ENCODE measurements around the gene MTG2.

MTG2 gene

GRCh38 chr20:62203378-62204030 lies 20.7 kb downstream of the MTG2 start:
- DNase-seq (ENCODE audit: low read depth in 3 of 3): no peak

- no peak for DNase-seq (ENCODE audit: low read depth in 3 of 3)
Observed at GRCh38 chr20:62205618-62206387, 23.0 kb downstream of the MTG2 start.

DNA sequence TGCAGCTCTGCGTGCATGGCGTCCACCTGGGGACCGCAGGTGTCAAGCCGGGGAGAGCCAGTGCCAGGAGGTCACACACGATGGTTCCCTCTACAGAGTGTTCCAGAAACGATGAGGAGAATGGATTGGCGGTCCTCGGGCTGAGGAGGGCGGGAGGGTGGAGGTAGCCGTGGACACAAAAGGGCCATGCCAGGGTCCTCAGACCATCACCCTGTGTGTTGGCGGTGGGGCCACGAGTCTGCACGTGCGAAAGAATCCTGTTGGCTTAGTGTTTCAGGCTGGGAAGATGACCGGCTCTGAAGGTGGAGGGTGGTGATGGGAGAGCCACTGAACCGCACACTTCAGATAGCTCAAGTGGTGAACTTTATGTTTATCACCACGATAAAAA lies 23.6 kb downstream of the MTG2 start:
- no peak for DNase-seq (ENCODE audit: low read depth in 3 of 3)

DNA sequence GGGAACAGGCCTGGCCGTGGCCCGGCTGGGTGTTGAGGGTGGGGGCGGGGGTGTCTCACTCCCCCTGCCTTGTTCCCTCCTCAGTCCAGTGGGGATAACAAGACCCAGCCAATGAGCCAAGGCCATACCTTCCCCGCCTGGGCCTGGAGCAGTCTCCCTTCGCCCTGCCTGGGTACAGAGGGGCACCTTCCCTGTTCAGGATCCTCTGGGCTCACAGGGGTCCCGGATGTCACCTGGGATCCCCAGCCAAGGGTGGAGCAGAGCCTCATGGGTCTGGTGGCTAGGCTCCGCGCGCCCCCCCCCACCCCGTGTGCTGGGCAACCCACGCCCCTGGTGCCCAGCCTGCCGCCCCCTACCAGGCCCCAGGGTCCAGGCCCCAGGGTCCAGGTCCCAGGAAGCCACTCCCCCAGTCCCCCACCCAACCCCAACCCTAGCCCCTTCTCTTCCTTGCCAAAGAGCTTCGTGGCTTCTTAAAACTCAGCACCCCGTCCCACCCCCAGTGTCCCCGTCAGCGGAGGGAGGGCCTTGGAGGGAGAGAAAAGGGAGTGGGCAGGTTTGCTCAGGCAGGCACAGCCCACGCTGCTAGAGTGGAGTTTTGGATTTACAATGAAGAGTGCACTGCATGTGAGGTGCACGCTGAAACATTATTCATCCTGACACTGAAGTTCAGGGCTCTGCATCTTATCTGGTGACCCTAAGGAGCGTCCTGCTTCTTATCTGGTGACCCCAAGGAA lies 25.4 kb downstream of the MTG2 start:
- no peak for DNase-seq (ENCODE audit: low read depth in 3 of 3)

- DNase-seq (ENCODE audit: low read depth in 3 of 3): no peak
Observed at GRCh38 chr20:62208795-62209755, 26.2 kb downstream of the MTG2 start.

GRCh38 chr20:62209850-62210495 lies 27.1 kb downstream of the MTG2 start:
- DNase-seq (ENCODE audit: low read depth in 3 of 3): no peak

DNA sequence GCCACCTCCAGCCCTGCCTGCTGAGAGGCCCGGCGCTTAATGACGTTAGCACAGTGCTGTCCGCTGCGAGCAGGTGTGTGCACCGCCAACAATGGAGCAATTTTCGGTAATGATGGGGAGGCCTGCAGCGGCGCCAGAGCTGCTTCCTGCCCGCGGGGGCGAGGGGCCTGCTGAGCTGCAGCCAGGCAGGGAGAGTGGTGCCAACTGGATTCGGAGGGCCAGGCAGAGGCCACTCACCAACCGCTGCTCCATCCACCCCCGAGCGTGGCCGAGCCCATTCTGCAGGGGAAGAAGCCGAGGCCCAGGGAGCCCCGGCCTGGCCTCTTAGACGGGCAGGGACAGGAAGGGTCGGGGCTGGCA lies 27.6 kb downstream of the MTG2 start:
- DNase-seq (ENCODE audit: low read depth in 3 of 3): no peak

DNA sequence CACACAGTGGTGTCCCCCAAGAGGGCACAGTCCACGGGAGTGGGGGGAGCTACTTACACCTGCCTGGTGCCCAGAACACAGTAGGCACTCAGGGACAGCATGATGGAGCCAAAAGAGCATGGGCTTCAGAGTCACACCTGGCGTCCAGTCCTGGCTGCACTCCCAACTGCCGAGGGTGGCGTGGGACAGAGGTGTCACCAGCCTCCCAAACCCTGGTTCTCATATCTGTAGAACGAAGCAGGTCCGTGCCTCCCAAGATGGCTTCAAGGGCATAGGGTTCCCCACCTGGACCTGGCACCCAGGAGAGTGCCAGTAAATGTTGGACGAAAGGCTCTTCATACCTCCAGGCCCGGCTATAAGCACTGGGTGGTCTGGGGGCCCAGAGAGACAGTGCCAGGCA lies 28.4 kb downstream of the MTG2 start:
- DNase-seq (ENCODE audit: low read depth in 3 of 3): no peak

GRCh38 chr20:62211769-62212288 lies 29.0 kb downstream of the MTG2 start:
- DNase-seq (ENCODE audit: low read depth in 3 of 3): no peak

- no peak for DNase-seq (ENCODE audit: low read depth in 3 of 3)
Observed at GRCh38 chr20:62212299-62212698, 29.5 kb downstream of the MTG2 start.

GRCh38 chr20:62214067-62214466 lies 31.2 kb downstream of the MTG2 start:
- DNase-seq (ENCODE audit: low read depth in 3 of 3): no peak

DNA sequence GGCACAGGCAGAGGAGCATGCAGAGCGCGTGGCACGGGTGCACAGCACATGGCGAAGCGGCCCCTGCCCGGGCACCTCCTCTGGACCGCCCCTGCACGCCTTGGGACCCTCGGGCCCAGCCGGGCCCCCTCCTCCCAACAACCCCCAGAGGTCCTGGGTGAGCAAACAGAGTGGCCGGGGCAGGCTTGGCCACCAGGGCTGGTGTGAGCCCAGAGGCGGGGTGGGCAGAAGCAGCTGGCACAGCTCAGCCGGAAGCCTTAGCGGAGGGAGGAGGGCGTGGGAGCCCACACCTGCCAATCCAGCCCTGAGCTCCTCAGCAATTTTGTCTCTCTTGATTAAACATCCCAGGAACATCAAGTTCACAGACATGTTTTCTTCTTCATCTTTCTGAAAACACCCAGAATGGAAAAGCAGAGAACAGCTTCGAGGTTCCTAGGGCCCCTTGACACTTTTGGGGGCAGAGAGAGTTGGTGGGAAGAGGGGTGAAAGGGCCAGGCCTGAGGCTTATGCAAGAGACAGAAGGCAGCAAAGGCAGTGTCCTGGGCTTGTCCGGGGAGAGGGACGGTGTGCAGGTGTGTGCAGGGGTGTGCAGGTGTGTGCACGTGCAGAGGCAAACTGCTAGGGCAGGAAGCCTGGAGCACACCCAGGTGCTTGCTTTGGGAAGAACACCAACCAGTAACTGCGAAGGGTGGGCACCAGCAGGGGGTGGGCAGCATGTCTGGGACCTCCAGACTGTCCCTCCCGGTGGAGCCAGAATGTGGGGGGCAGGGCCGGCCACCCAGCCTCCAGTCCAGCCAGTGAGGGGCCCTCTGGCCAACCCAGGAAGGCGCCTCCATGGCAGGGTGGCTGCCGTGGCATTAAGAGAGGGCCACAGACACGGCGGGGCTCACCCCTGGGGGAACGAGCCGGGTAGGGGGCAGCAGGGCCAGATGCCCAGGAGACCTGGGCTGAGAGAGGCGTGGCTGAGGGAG lies 32.5 kb downstream of the MTG2 start:
- DNase-seq (ENCODE audit: low read depth in 3 of 3): no peak

DNA sequence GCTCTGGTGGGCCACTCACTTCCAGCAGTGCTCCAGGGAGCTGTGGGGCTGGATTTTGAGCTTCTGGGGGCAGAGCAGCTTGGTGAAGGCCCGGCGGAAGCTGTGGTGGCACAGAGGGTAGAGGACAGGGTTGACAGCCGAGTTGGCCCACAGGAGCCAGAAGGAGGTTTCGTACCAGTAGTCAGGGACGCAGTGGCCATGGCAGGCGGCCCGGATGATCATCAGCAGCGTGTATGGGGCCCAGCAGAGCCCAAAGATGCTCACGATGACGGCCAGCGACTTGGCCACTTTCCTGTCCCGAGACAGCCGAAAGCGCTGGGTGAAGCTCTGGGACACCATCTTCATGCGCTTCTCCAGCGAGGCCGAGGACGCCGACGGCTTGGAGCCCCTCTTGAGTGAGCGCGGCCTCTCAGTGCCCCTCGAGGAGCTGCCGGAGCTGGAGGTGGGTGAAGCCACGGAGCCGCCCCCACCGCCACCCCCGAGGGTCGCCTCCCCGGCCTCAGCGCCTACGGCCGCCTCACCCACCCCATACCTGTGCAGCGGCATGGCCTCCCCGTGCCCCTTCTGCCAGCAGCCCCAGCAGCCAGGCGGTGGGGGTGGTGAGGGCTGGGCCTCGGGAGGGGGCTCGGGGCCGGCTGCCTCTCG lies 33.3 kb downstream of the MTG2 start:
- no peak for DNase-seq (ENCODE audit: low read depth in 3 of 3)

DNA sequence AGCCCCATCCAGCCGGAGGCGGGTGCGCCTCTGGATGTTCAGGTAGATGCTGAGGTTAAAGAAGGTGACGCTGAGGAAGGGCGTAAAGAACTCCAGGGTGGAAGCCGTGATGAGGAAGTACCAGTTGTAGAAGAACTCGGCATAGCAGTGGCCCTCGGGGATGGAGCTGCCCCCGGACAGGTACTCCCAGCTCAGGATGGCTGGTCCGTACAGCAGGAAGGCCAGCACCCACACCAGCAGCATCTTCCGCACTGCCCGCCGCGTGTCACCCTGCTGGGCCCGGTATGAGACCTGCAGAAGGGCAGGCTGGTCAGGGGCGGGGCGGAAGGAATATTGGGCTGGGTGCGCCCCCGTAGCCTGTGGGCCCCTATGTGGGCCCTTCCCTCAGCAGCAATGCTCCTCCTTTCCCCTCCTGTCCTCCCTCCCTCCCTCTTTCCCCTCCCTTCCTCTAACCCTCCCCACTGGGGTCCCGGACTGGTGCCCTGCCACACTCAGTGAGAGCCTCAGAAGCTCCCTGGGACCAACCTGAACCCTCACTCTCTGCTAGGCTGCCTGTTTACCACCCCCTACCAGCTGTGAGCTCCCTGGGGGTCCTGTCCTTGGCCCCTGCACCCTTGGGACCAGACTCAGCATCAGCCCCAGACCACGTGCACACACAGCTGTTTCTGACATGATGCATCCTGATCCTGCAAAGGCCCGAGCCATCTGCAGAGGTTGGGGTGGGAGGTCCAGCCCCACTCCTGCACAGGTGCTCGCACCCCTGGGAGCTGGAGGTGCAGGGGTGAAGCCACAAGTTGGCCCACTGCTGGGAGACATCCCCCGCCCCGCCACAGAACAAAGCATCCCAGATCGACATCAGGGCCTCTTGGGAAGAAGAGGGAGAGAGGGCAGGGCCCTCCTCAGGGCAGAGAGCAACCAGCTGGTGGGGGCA lies 34.1 kb downstream of the MTG2 start:
- no peak for DNase-seq (ENCODE audit: low read depth in 3 of 3)

DNA sequence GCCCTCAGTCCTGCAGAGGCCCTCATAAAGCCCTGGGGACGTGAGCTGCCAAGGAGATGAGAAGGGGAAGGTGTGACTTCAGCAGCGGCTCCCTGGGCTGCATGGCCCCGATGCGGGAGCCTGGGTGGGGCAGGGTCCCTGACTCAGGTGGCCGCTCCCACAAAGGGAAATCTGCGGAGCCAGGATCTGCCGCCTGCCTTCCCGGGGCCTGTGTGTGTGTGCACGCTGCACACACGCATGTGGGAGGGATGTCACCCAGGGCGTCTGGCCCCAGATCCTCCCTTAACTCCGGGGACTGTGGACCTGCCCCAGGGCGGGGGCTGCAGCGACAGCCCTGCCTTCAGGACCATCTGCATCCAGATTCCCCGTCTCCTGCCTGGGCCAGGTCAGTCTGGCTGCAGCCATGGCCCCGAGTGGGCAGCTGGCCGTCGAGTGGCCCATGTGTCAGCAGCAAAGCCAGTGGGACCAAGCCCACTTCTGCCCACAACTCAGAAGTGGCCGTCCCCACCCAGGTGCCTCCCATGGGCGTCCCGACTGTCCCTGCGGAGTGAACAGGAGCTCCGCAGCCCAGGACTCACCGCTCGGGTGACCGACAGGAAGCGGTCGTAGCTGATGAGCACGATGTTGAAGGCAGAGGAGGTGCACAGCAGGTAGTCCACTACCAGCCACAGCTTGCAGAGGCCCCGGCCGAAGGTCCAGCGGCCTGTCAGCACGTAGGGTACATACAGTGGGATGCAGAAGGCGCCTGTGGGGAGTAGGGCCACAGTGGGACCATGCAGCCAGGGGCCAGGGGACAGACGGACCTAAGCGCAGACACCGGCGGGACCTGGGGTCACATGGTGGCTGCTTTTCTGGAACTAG lies 35.3 kb downstream of the MTG2 start:
- DNase-seq (ENCODE audit: low read depth in 3 of 3): no peak

GRCh38 chr20:62219101-62219991 lies 36.5 kb downstream of the MTG2 start:
- DNase-seq (ENCODE audit: low read depth in 3 of 3): no peak

Measured in stimulated activated CD4-positive, alpha-beta T cell treated with anti-CD3 and anti-CD28 coated beads, TNF-alpha, amount 100 ng/mL, for 4 hours (primary cell).